Measurements from ENCODE around the gene OSBPL10. TPM values are rescaled to one million over a fixed set of nuclear protein-coding genes. Genes with fewer than 3 reads are reported as not detected.
A peak's percentile ranks its signal among the peaks of the same experiment; 100 is the strongest.

OSBPL10 gene
- total RNA-seq, 1 experiment from 2014 or later, result 48.0 TPM

DNA sequence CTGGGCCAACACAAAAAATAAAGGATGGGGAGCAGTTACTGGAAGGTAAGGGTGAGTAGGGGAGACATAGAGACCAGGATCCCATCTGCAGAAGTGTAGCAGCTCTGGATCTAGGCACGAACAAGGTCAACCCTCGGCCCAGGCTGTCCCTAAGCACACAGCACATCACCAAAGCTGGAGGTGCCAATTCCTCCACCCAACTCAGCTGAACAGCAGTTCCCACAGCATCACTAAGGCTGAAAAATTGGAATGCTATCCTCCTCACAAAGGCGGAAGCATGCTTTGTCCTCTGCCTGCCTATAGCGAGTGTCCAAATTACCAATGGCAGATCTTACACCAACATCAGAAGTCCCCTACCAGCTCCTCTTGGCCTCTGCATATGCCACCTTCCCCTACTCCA is 33.9 kb downstream of the OSBPL10 start:
- no peak for TF ChIP-seq CTCF (conservative IDR thresholded peaks at IDR 0.05; ENCODE audit: low read depth, low read length)
- TF ChIP-seq EZH2phosphoT487 (IDR thresholded peaks at IDR 0.05; ENCODE audit: borderline replicate concordance, low read length), result no peak
- TF ChIP-seq EZH2 (IDR thresholded peaks at IDR 0.05; ENCODE audit: low read length, unreplicated experiment), result no peak
- ATAC-seq, result no peak
- no TSS peak for BruUV-seq (replicated peaks)

DNA sequence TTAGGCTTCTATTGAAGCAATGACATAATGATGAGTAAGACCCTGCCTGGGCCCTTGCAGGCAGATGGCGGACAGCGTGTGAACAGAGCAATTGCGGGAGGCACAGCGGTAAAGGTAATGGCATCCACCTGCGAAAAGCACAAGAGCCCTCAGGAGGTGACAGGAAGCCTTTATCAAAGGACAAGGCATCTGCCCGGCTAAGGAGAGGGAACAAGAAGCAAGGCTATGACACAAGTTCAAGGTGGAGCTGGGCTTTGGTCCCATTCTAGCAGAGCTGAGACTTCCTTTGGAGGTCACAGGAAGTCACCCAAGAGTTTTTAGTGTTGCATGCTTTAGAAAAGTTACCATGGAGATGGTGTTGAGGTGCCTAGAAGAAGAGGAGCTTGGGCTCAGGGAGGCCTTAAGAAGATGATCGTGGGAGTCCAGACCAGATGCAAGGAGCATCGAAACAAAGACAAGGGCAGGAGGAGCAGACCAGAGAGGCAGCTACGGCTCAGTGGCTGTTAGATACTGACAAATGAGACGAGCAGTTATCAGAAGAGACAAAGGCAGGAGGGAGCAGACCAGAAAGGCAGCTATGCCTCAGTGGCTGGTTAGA is 34.5 kb downstream of the OSBPL10 start:
- peaks cover 9% of the 10 kb centered on the region; the same call in 1 of the 2 replicates for H4K20me1 ChIP-seq (ENCODE audit: low read length)
- peaks cover 73% of the 10 kb centered on the region for H3K79me2 ChIP-seq (ENCODE audit: low read length)
- H3K36me3 ChIP-seq (ENCODE audit: low read depth, low read length), result 0 out of 2 replicates have a peak, but pooled peaks cover 3% of the 10 kb centered on the region
- CTCF ChIA-PET, result no interaction called here
- H3K9me3 ChIP-seq (ENCODE audit: low read length), result no peaks in the 10 kb centered on the region
- POLR2A ChIA-PET (ENCODE audit: unreplicated experiment), result no interaction called here
- peaks cover 8% of the 10 kb centered on the region; the same call in 1 of the 2 replicates for H3K4me1 ChIP-seq (ENCODE audit: insufficient read depth, low read length)
- intact Hi-C loops (cut with micrococcal nuclease), result no loop called here
- no peaks in the 10 kb centered on the region for H3F3A ChIP-seq (ENCODE audit: low read length, unreplicated experiment)
- no peaks in the 10 kb centered on the region for H3K27me3 ChIP-seq (ENCODE audit: low read length)
- H2AFZ ChIP-seq (ENCODE audit: low read length), result no peak overlapping the region
- DNase-seq (peak; percentile 49), ATAC-seq (peak; percentile 78)
- H3K27ac ChIP-seq (ENCODE audit: low read length), result no peak overlapping the region
- no peak overlapping the region for H3K4me2 ChIP-seq (ENCODE audit: low read length)
- no peaks in the 10 kb centered on the region for H3K9me2 ChIP-seq (replicated peaks; ENCODE audit: low read length)
- no peak for TF ChIP-seq CTCF (conservative IDR thresholded peaks at IDR 0.05; ENCODE audit: low read depth, low read length)
- no peak for TF ChIP-seq EZH2 (IDR thresholded peaks at IDR 0.05; ENCODE audit: low read length, unreplicated experiment)
- TF ChIP-seq EZH2phosphoT487 (IDR thresholded peaks at IDR 0.05; ENCODE audit: borderline replicate concordance, low read length), result no peak
- BruUV-seq (replicated peaks), result no TSS peak
- no peak overlapping the region for H3K4me3 ChIP-seq (ENCODE audit: low read length)
- no peak overlapping the region for H3K9ac ChIP-seq (ENCODE audit: low read length)

More for the DNA sequence above, 33.9 kb downstream of the OSBPL10 start:
- POLR2A ChIA-PET (ENCODE audit: unreplicated experiment), result no interaction called here
- Histone ChIP-seq H3K4me3 (ENCODE audit: low read length) (no peak overlapping the region), H3K9me2 (replicated peaks; ENCODE audit: low read length) (no peaks in the 10 kb centered on the region), H3K9ac (ENCODE audit: low read length) (no peak overlapping the region), H3F3A (ENCODE audit: low read length, unreplicated experiment) (no peaks in the 10 kb centered on the region), H4K20me1 (ENCODE audit: low read length) (peaks cover 10% of the 10 kb centered on the region; the same call in 1 of the 2 replicates), H3K36me3 (ENCODE audit: low read depth, low read length) (0 out of 2 replicates have a peak, but pooled peaks cover 3% of the 10 kb centered on the region), H3K79me2 (ENCODE audit: low read length) (peaks cover 79% of the 10 kb centered on the region), H2AFZ (ENCODE audit: low read length) (no peak overlapping the region), H3K27me3 (ENCODE audit: low read length) (no peaks in the 10 kb centered on the region), H3K4me2 (ENCODE audit: low read length) (no peak overlapping the region), H3K4me1 (ENCODE audit: insufficient read depth, low read length) (peaks cover 8% of the 10 kb centered on the region; the same call in 1 of the 2 replicates), H3K9me3 (ENCODE audit: low read length) (no peaks in the 10 kb centered on the region), H3K27ac (ENCODE audit: low read length) (no peak overlapping the region)
- no peak for DNase-seq
- CTCF ChIA-PET, result no interaction called here
- intact Hi-C loops (cut with micrococcal nuclease), result no loop called here

GRCh38 chr3:31945738-31946052 is 35.4 kb downstream of the OSBPL10 start:
- Histone ChIP-seq H3K9me2 (replicated peaks; ENCODE audit: low read length) (no peaks in the 10 kb centered on the region), H3K9ac (ENCODE audit: low read length) (no peak overlapping the region), H3K79me2 (ENCODE audit: low read length) (peaks cover 75% of the 10 kb centered on the region), H3F3A (ENCODE audit: low read length, unreplicated experiment) (no peaks in the 10 kb centered on the region), H3K27ac (ENCODE audit: low read length) (no peak overlapping the region), H3K36me3 (ENCODE audit: low read depth, low read length) (0 out of 2 replicates have a peak, but pooled peaks cover 3% of the 10 kb centered on the region), H4K20me1 (ENCODE audit: low read length) (peaks cover 9% of the 10 kb centered on the region; the same call in 1 of the 2 replicates), H3K4me1 (ENCODE audit: insufficient read depth, low read length) (peaks cover 8% of the 10 kb centered on the region; the same call in 1 of the 2 replicates), H3K9me3 (ENCODE audit: low read length) (no peaks in the 10 kb centered on the region), H3K4me2 (ENCODE audit: low read length) (no peak overlapping the region), H3K4me3 (ENCODE audit: low read length) (no peak overlapping the region), H2AFZ (ENCODE audit: low read length) (no peak overlapping the region), H3K27me3 (ENCODE audit: low read length) (no peaks in the 10 kb centered on the region)
- ATAC-seq (no peak), DNase-seq (no peak)
- no peak for TF ChIP-seq CTCF (conservative IDR thresholded peaks at IDR 0.05; ENCODE audit: low read depth, low read length)
- TF ChIP-seq EZH2phosphoT487 (IDR thresholded peaks at IDR 0.05; ENCODE audit: borderline replicate concordance, low read length), result no peak
- TF ChIP-seq EZH2 (IDR thresholded peaks at IDR 0.05; ENCODE audit: low read length, unreplicated experiment), result no peak
- ChIA-PET POLR2A (ENCODE audit: unreplicated experiment) (no interaction called here), CTCF (no interaction called here)
- no TSS peak for BruUV-seq (replicated peaks)
- intact Hi-C loops (cut with micrococcal nuclease), result no loop called here

All from PC-3 (cell line).